Measurements from ENCODE around the gene ERFL. TPM values are rescaled to one million over a fixed set of nuclear protein-coding genes. Genes with fewer than 3 reads are reported as not detected.

ERFL gene
- total and polyA plus RNA-seq, 12 donors = 0.10 TPM; not detected in 11

DNA sequence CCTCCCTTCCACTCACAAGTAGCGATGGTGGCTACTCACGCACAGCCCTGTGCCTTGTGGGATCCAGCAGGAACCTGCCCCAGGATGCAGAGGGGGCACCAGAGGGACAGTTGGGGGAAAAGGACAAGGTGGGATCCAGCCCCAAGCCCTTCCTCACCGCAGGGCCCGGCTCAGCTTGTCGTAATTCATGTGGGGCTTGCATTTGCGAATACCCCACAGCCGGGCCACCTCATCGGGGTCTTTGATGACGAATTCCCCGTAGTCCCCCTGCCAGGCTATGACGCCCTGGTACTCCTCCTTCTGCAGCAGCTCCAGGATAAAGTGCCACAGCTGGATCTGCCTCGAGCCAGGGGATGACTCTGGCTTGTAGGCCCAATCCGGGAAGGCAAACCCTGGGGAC lies 18.5 kb downstream of the ERFL start:
- peaks cover 0 to 22% of the 10 kb centered on the region in 2 donors for H3K36me3 ChIP-seq (replicated peaks in 1 of 2)
- WGBS, 4 donors = 41 to 57% (median 52%) methylated on average over 9 to 13 of the region's 13 CpGs
- intact Hi-C loops (cut with DNase I) = no loop called here
- DNase-seq = no peak
- H3K9me3 ChIP-seq (replicated peaks in 1 of 3) = no peaks in the 10 kb centered on the region
- H3K4me3 ChIP-seq = no peak overlapping the region
- no peaks in the 10 kb centered on the region for H3K27me3 ChIP-seq
- TF ChIP-seq POLR2A (IDR thresholded peaks at IDR 0.05) = no peak
- TF ChIP-seq, protein P1, sequence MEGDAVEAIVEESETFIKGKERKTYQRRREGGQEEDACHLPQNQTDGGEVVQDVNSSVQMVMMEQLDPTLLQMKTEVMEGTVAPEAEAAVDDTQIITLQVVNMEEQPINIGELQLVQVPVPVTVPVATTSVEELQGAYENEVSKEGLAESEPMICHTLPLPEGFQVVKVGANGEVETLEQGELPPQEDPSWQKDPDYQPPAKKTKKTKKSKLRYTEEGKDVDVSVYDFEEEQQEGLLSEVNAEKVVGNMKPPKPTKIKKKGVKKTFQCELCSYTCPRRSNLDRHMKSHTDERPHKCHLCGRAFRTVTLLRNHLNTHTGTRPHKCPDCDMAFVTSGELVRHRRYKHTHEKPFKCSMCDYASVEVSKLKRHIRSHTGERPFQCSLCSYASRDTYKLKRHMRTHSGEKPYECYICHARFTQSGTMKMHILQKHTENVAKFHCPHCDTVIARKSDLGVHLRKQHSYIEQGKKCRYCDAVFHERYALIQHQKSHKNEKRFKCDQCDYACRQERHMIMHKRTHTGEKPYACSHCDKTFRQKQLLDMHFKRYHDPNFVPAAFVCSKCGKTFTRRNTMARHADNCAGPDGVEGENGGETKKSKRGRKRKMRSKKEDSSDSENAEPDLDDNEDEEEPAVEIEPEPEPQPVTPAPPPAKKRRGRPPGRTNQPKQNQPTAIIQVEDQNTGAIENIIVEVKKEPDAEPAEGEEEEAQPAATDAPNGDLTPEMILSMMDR (IDR thresholded peaks at IDR 0.05) = no peak
- H3K27ac ChIP-seq = no peak overlapping the region
- no peaks in the 10 kb centered on the region for H3K4me1 ChIP-seq (replicated peaks in 1 of 2)

DNA sequence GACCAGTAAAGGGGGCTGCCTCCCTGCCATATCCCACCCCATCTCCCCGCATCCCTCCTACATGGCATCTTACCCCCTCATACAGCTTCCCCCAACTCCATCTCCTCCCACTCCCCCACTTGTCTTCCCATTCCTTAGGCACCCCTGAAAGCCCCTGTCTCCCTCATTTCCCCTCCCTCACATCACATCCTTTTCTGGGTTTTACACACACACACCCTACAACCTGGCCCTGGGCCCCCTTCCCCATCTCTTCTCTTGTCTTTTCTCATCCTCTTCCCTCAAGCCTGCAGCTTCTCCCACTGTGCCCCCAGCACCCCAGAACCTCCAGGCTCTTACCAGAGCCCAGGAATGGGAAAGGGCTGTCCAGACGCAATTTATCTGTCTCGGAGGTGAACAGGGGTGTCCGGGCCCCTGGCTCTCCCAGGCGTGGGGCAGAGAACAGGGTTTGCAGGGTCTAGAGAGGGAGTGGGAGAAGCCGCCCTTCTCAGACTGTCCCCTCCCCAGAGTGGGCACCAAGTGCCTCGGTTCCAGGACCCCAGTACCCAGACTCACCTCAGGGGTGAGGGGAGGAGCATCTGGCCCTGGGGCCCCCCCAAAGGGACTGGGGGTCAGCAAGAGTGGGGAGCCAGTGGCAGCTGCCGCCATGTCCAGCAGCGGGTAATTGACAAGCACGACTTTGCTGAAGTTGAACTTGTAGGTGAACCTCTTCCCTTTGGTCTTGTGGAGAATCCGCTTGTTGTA lies 19.4 kb downstream of the ERFL start:
- no peak for DNase-seq
- WGBS, 4 donors = 56 to 73% (median 72%) methylated on average over 10 to 11 of the region's 11 CpGs
- no peaks in the 10 kb centered on the region for H3K4me1 ChIP-seq (replicated peaks in 1 of 2)
- intact Hi-C loops (cut with DNase I) = no loop called here
- no peak overlapping the region for H3K27ac ChIP-seq
- no peak for TF ChIP-seq POLR2A (IDR thresholded peaks at IDR 0.05)
- TF ChIP-seq, protein P1 (IDR thresholded peaks at IDR 0.05) = no peak
- H3K27me3 ChIP-seq = no peaks in the 10 kb centered on the region
- H3K9me3 ChIP-seq (replicated peaks in 1 of 3) = no peaks in the 10 kb centered on the region
- no peak overlapping the region for H3K4me3 ChIP-seq
- peaks cover 0 to 31% of the 10 kb centered on the region in 2 donors for H3K36me3 ChIP-seq (replicated peaks in 1 of 2)

DNA sequence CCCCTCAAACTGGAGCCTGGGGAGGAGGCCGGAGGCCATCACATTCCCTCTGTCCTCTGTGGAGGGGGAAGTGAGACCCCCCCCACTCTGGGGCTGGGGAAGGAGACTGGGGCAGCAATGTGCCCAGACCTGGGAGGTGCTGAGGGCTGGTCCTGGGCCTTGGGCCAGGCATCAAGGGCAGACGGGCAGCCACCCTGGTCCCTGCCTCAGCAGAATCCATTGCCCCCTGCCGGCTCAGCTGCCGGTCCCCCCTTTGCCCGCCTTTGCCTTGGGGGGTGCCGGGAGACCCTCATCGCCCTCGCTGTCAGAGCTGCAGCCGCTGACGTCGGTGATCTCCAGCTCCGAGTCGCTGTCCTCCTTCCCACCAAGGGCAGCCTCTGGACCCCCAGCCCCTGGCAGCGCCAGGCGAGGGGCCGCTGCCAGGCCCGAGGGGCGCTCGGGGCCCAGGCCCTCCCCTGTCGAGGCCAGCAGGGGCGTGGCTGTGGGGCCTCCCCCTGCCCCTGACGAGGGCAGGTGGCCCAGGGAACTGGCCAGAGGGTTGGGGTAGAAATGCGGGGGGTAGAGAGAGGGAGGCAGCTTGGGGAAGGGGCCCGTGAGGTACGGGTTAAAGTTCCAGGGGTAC lies 20.1 kb downstream of the ERFL start:
- H3K36me3 ChIP-seq (replicated peaks in 1 of 2) = peaks cover 0 to 38% of the 10 kb centered on the region in 2 donors
- H3K4me3 ChIP-seq = no peak overlapping the region
- H3K4me1 ChIP-seq (replicated peaks in 1 of 2) = no peaks in the 10 kb centered on the region
- 81 to 87% (median 83%) methylated on average over 18 to 25 of the region's 25 CpGs for WGBS, 4 donors
- H3K27me3 ChIP-seq = no peaks in the 10 kb centered on the region
- DNase-seq = no peak
- no peaks in the 10 kb centered on the region for H3K9me3 ChIP-seq (replicated peaks in 1 of 3)
- no peak for TF ChIP-seq POLR2A (IDR thresholded peaks at IDR 0.05)
- TF ChIP-seq, protein P1 (IDR thresholded peaks at IDR 0.05) = no peak
- intact Hi-C loops (cut with DNase I) = no loop called here
- no peak overlapping the region for H3K27ac ChIP-seq

DNA sequence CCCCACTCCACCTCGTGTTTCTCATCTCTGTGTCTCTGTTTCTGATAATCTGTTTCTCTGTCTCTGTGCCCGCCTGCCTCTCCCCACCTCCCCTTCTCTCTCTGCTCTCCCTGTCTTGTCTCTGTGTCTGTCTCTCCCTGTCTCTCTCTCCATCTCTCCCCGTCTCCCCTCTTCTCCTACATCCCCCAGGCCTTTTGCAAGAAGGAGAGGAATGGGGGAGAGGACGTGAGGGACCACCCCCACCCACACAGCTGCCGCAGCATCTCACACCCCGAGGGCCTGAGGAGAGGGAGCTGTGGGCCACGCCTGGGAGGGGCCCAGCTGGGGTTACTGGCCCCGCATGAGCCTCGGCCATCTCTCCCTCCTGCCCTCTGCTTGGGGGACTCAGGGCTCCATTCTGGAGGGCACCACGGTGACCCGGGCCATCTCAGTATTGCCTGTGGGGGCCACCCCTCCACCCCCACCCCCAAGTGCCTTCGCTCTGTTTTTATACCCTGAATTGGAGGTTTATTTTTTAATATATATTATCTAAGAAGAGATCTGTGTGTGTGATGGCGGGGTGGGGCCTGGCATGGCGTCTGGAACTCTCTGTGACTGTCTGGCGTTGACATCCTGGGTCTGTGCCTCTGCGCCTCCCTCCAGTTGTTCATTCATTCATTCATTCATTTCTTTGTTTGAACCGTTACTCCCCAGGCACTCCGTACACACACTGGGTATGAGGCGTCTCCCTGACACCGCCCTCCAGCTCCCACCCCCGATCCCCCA lies 21.2 kb downstream of the ERFL start:
- TF ChIP-seq, protein P1 (IDR thresholded peaks at IDR 0.05) = no peak
- TF ChIP-seq POLR2A (IDR thresholded peaks at IDR 0.05) = no peak
- no peaks in the 10 kb centered on the region for H3K4me1 ChIP-seq (replicated peaks in 1 of 2)

More for the DNA sequence above, 21.2 kb downstream of the ERFL start:
- Histone ChIP-seq H3K27ac (no peak overlapping the region), H3K4me3 (no peak overlapping the region), H3K9me3 (replicated peaks in 1 of 3) (no peaks in the 10 kb centered on the region), H3K36me3 (replicated peaks in 1 of 2) (peaks cover 0 to 48% of the 10 kb centered on the region in 2 donors), H3K27me3 (no peaks in the 10 kb centered on the region)
- 82 to 90% (median 83%) methylated on average over 20 to 21 of the region's 21 CpGs for WGBS, 4 donors
- intact Hi-C loops (cut with DNase I) = no loop called here
- no peak for DNase-seq

Data from adrenal gland (tissue), 12 donors.